ENCODE measurements around the gene SLC22A16. TPM values are rescaled to one million over a fixed set of nuclear protein-coding genes. Genes with fewer than 3 reads are reported as not detected.
"Not testable (repeated sequence)": the region's sequence is repeated elsewhere in the genome, so short reads cannot be mapped to it uniquely, and the experiment has no call there.

Gene SLC22A16
- polyA plus RNA-seq, 1 donor from 2014 or later, result not detected

- no peaks in the 10 kb centered on the region for H3K4me1 Mint-ChIP-seq
- no peak overlapping the region for H3K27ac Mint-ChIP-seq
- peaks cover 9% of the 10 kb centered on the region for H3K27me3 Mint-ChIP-seq
- no peak overlapping the region for H3K4me3 Mint-ChIP-seq
- H3K9me3 Mint-ChIP-seq, result no peaks in the 10 kb centered on the region
- no peaks in the 10 kb centered on the region for H3K36me3 Mint-ChIP-seq
Measured at GRCh38 chr6:110509617-110510241, 33.3 kb upstream of the SLC22A16 start.

GRCh38 chr6:110504891-110505290 lies 28.5 kb upstream of the SLC22A16 start:
- not testable (repeated sequence) for H3K27me3 Mint-ChIP-seq, H3K36me3 Mint-ChIP-seq, H3K9me3 Mint-ChIP-seq, H3K4me1 Mint-ChIP-seq, H3K4me3 Mint-ChIP-seq, H3K27ac Mint-ChIP-seq

GRCh38 chr6:110495949-110496348 lies 19.5 kb upstream of the SLC22A16 start:
- Mint-ChIP-seq H3K9me3 (peaks cover 0 to 5% (median 3%) of the 10 kb centered on the region in 3 donors), H3K36me3 (no peaks in the 10 kb centered on the region)

GRCh38 chr6:110493253-110493800 lies 16.9 kb upstream of the SLC22A16 start:
- H3K9me3 Mint-ChIP-seq, result peaks cover 0 to 2% (median 0%) of the 10 kb centered on the region in 3 donors
- H3K27ac Mint-ChIP-seq, result no peak overlapping the region
- no peak overlapping the region for H3K4me3 Mint-ChIP-seq
- no peaks in the 10 kb centered on the region for H3K4me1 Mint-ChIP-seq
- peaks cover 25% of the 10 kb centered on the region for H3K27me3 Mint-ChIP-seq
- no peaks in the 10 kb centered on the region for H3K36me3 Mint-ChIP-seq

More at GRCh38 chr6:110495949-110496348, 19.5 kb upstream of the SLC22A16 start:
- H3K4me1 Mint-ChIP-seq, result no peaks in the 10 kb centered on the region
- no peak overlapping the region for H3K27ac Mint-ChIP-seq
- peaks cover 24% of the 10 kb centered on the region for H3K27me3 Mint-ChIP-seq
- H3K4me3 Mint-ChIP-seq, result no peak overlapping the region

- Mint-ChIP-seq H3K4me3 (no peak overlapping the region), H3K27me3 (peaks cover 30% of the 10 kb centered on the region), H3K9me3 (peaks cover 0 to under 1% (median 0%) of the 10 kb centered on the region in 3 donors), H3K36me3 (no peaks in the 10 kb centered on the region), H3K4me1 (no peaks in the 10 kb centered on the region), H3K27ac (no peak overlapping the region)
Measured at GRCh38 chr6:110492584-110492983, 16.2 kb upstream of the SLC22A16 start.

- Mint-ChIP-seq H3K36me3 (no peaks in the 10 kb centered on the region), H3K27me3 (peaks cover 33% of the 10 kb centered on the region), H3K4me3 (no peak overlapping the region), H3K27ac (no peak overlapping the region), H3K9me3 (no peaks in the 10 kb centered on the region), H3K4me1 (no peaks in the 10 kb centered on the region)
Measured at GRCh38 chr6:110491644-110492317, 15.4 kb upstream of the SLC22A16 start.

GRCh38 chr6:110491299-110491643 lies 14.9 kb upstream of the SLC22A16 start:
- peaks cover 0 to 3% (median 0%) of the 10 kb centered on the region in 3 donors for H3K9me3 Mint-ChIP-seq
- H3K4me3 Mint-ChIP-seq, result no peak overlapping the region
- H3K36me3 Mint-ChIP-seq, result no peaks in the 10 kb centered on the region
- H3K27me3 Mint-ChIP-seq, result peaks cover 34% of the 10 kb centered on the region
- H3K4me1 Mint-ChIP-seq, result no peaks in the 10 kb centered on the region
- H3K27ac Mint-ChIP-seq, result no peak overlapping the region

- Mint-ChIP-seq H3K27ac (no peak overlapping the region), H3K27me3 (peaks cover 34% of the 10 kb centered on the region), H3K4me1 (peaks cover 0 to 1% (median 0%) of the 10 kb centered on the region in 3 donors), H3K4me3 (no peak overlapping the region), H3K36me3 (no peaks in the 10 kb centered on the region), H3K9me3 (peaks cover 0 to 3% (median 0%) of the 10 kb centered on the region in 3 donors)
Measured at GRCh38 chr6:110490110-110490509, 13.7 kb upstream of the SLC22A16 start.

- Mint-ChIP-seq H3K4me1 (peaks cover 0 to 1% (median 0%) of the 10 kb centered on the region in 3 donors), H3K27ac (peak overlapping the region in 1 of 3 donors; percentile 28), H3K27me3 (peaks cover 28% of the 10 kb centered on the region), H3K9me3 (peaks cover 0 to 5% (median 0%) of the 10 kb centered on the region in 3 donors), H3K36me3 (no peaks in the 10 kb centered on the region), H3K4me3 (no peak overlapping the region)
Measured at GRCh38 chr6:110488606-110489190, 12.3 kb upstream of the SLC22A16 start.

- H3K36me3 Mint-ChIP-seq, H3K9me3 Mint-ChIP-seq, H3K4me1 Mint-ChIP-seq, H3K4me3 Mint-ChIP-seq, H3K27ac Mint-ChIP-seq: not testable (repeated sequence)
- peaks cover 24% of the 10 kb centered on the region for H3K27me3 Mint-ChIP-seq
Measured at GRCh38 chr6:110487968-110488381, 11.6 kb upstream of the SLC22A16 start.

- H3K27ac Mint-ChIP-seq, result no peak overlapping the region
- peaks cover 20% of the 10 kb centered on the region for H3K27me3 Mint-ChIP-seq
- H3K4me3 Mint-ChIP-seq, result no peak overlapping the region
- H3K4me1 Mint-ChIP-seq, result peaks cover 0 to 1% (median 0%) of the 10 kb centered on the region in 3 donors
- H3K36me3 Mint-ChIP-seq, result no peaks in the 10 kb centered on the region
- H3K9me3 Mint-ChIP-seq, result peaks cover 0 to 6% (median 0%) of the 10 kb centered on the region in 3 donors
Measured at GRCh38 chr6:110486756-110487155, 10.3 kb upstream of the SLC22A16 start.

- H3K27me3 Mint-ChIP-seq, result peaks cover 18% of the 10 kb centered on the region
- H3K27ac Mint-ChIP-seq, result no peak overlapping the region
- H3K4me1 Mint-ChIP-seq, result peaks cover 0 to 1% (median 0%) of the 10 kb centered on the region in 3 donors
- peaks cover 0 to 12% (median 5%) of the 10 kb centered on the region in 3 donors for H3K9me3 Mint-ChIP-seq
- H3K36me3 Mint-ChIP-seq, result peaks cover 1% of the 10 kb centered on the region
- H3K4me3 Mint-ChIP-seq, result no peak overlapping the region
Measured at GRCh38 chr6:110485491-110485890, 9.1 kb upstream of the SLC22A16 start.

GRCh38 chr6:110484321-110484720 lies 7.9 kb upstream of the SLC22A16 start:
- no peak overlapping the region for H3K27ac Mint-ChIP-seq

GRCh38 chr6:110482774-110483400 lies 6.5 kb upstream of the SLC22A16 start:
- Mint-ChIP-seq H3K36me3 (peaks cover 4% of the 10 kb centered on the region), H3K4me1 (peaks cover 0 to 1% (median 0%) of the 10 kb centered on the region in 3 donors), H3K27ac (no peak overlapping the region), H3K9me3 (peaks cover 0 to 14% (median 5%) of the 10 kb centered on the region in 3 donors), H3K4me3 (no peak overlapping the region), H3K27me3 (peaks cover 18% of the 10 kb centered on the region)

More at GRCh38 chr6:110484321-110484720, 7.9 kb upstream of the SLC22A16 start:
- Mint-ChIP-seq H3K27me3 (peaks cover 18% of the 10 kb centered on the region), H3K36me3 (peaks cover 1% of the 10 kb centered on the region), H3K4me3 (no peak overlapping the region), H3K4me1 (peaks cover 0 to 1% (median 0%) of the 10 kb centered on the region in 3 donors), H3K9me3 (peaks cover 0 to 14% (median 5%) of the 10 kb centered on the region in 3 donors)

GRCh38 chr6:110481081-110481480 lies 4.7 kb upstream of the SLC22A16 start:
- H3K4me1 Mint-ChIP-seq, result peaks cover 0 to 1% (median 0%) of the 10 kb centered on the region in 3 donors
- H3K36me3 Mint-ChIP-seq, result peaks cover 4% of the 10 kb centered on the region
- peaks cover 0 to 11% (median 5%) of the 10 kb centered on the region in 3 donors for H3K9me3 Mint-ChIP-seq
- H3K4me3 Mint-ChIP-seq, result no peak overlapping the region
- no peak overlapping the region for H3K27ac Mint-ChIP-seq
- H3K27me3 Mint-ChIP-seq, result peaks cover 13% of the 10 kb centered on the region
